GM12873 (cell line): ENCODE data around the gene ADGRG1.

Experiments
- CTCF ChIP-seq: IDR thresholded peaks from 2 replicates; pipeline ENCODE4 v1.5.1; 2012; ENCODE audit warnings: low read depth, mild to moderate bottlenecking, moderate library complexity, low read length, control low read depth; ENCODE audit not compliant: insufficient read depth; ENCODE audit errors: missing control alignments

The ADGRG1 gene

GRCh38 chr16:57607676-57608461 lies 20.6 kb upstream of the ADGRG1 start:
- TF ChIP-seq CTCF, result no peak

- no peak for TF ChIP-seq CTCF
These were observed 19.8 kb upstream of the ADGRG1 start for GRCh38 chr16:57608462-57609113.

- TF ChIP-seq CTCF, result peak; percentile 60
These were observed 18.7 kb upstream of the ADGRG1 start for GRCh38 chr16:57609541-57610401.

GRCh38 chr16:57610611-57611010 lies 17.8 kb upstream of the ADGRG1 start:
- TF ChIP-seq CTCF, result no peak

- TF ChIP-seq CTCF, result no peak
These were observed 17.2 kb upstream of the ADGRG1 start for GRCh38 chr16:57611181-57611580.

- TF ChIP-seq CTCF, result no peak
These were observed 16.7 kb upstream of the ADGRG1 start for GRCh38 chr16:57611706-57612105.

- no peak for TF ChIP-seq CTCF
These were observed 15.9 kb upstream of the ADGRG1 start for GRCh38 chr16:57612494-57612893.
